ENCODE measurements around the gene PUS7.

Gene PUS7

DNA sequence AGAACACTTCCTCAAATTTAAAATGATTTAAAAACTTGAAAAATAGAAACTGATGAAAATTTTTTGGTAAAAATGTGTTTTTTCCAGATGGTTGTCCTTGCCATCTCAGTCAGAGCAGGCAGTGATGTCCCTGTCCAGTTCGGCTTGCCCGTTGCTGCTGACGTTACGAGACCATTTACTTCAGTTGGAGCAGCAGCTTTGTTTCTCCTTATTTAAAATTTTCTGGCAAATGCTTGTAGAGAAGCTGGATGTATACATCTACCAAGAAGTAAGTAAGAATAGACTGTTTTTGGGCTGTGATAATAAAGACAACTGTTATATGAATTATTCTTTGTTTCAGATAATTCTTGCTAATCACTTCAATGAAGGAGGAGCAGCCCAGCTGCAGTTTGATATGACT, 43.1 kb upstream of the PUS7 start:
- Histone ChIP-seq H3F3A (ENCODE audit: insufficient read depth) (peaks cover 3% of the 10 kb centered on the region; the same call in 1 of the 2 replicates), H3K27me3 (ENCODE audit: low read length) (no peaks in the 10 kb centered on the region), H3K9me2 (replicated peaks; ENCODE audit: insufficient read depth, low read length) (no peaks in the 10 kb centered on the region), H4K20me1 (ENCODE audit: low read depth, low read length) (no peaks in the 10 kb centered on the region), H3K4me2 (ENCODE audit: low read depth, low read length, poor library complexity, severe bottlenecking) (no peak overlapping the region), H3K9me3 (ENCODE audit: insufficient read depth, low read length) (no peaks in the 10 kb centered on the region), H3K4me3 (ENCODE audit: insufficient read depth, low read length, poor library complexity, severe bottlenecking) (no peak overlapping the region), H3K36me3 (ENCODE audit: low read length) (peaks cover 33% of the 10 kb centered on the region; the same call in 1 of the 2 replicates), H3K27ac (ENCODE audit: low read depth, low read length) (no peak overlapping the region), H3K9ac (ENCODE audit: low read length) (no peak overlapping the region), H2AFZ (ENCODE audit: low read depth, low read length, severe bottlenecking) (no peak overlapping the region), H3K79me2 (ENCODE audit: insufficient read depth, low read length) (no peaks in the 10 kb centered on the region)
- no peak for TF ChIP-seq EZH2phosphoT487 (conservative IDR thresholded peaks at IDR 0.05; ENCODE audit: low read length)
- TF ChIP-seq, protein P1, sequence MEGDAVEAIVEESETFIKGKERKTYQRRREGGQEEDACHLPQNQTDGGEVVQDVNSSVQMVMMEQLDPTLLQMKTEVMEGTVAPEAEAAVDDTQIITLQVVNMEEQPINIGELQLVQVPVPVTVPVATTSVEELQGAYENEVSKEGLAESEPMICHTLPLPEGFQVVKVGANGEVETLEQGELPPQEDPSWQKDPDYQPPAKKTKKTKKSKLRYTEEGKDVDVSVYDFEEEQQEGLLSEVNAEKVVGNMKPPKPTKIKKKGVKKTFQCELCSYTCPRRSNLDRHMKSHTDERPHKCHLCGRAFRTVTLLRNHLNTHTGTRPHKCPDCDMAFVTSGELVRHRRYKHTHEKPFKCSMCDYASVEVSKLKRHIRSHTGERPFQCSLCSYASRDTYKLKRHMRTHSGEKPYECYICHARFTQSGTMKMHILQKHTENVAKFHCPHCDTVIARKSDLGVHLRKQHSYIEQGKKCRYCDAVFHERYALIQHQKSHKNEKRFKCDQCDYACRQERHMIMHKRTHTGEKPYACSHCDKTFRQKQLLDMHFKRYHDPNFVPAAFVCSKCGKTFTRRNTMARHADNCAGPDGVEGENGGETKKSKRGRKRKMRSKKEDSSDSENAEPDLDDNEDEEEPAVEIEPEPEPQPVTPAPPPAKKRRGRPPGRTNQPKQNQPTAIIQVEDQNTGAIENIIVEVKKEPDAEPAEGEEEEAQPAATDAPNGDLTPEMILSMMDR (IDR thresholded peaks at IDR 0.05; ENCODE audit: insufficient read depth, low read length, poor library complexity, severe bottlenecking) = no peak

- H3K36me3 ChIP-seq (ENCODE audit: low read length) = peaks cover 26% of the 10 kb centered on the region
- TF ChIP-seq, protein P1 (IDR thresholded peaks at IDR 0.05; ENCODE audit: insufficient read depth, low read length, poor library complexity, severe bottlenecking) = no peak
- no peak for TF ChIP-seq EZH2phosphoT487 (conservative IDR thresholded peaks at IDR 0.05; ENCODE audit: low read length)
- no peaks in the 10 kb centered on the region for H3K27me3 ChIP-seq (ENCODE audit: low read length)
Observed at GRCh38 chr7:105559926-105560325, 37.9 kb upstream of the PUS7 start.

GRCh38 chr7:105538339-105538738, 16.3 kb upstream of the PUS7 start:
- peaks cover 19% of the 10 kb centered on the region for H3K36me3 ChIP-seq (ENCODE audit: low read length)

More at GRCh38 chr7:105559926-105560325, 37.9 kb upstream of the PUS7 start:
- Histone ChIP-seq H3K9me2 (replicated peaks; ENCODE audit: insufficient read depth, low read length) (no peaks in the 10 kb centered on the region), H3K79me2 (ENCODE audit: insufficient read depth, low read length) (no peaks in the 10 kb centered on the region), H3K9ac (ENCODE audit: low read length) (no peak overlapping the region), H3K9me3 (ENCODE audit: insufficient read depth, low read length) (no peaks in the 10 kb centered on the region), H4K20me1 (ENCODE audit: low read depth, low read length) (no peaks in the 10 kb centered on the region), H2AFZ (ENCODE audit: low read depth, low read length, severe bottlenecking) (no peak overlapping the region), H3K27ac (ENCODE audit: low read depth, low read length) (no peak overlapping the region), H3F3A (ENCODE audit: insufficient read depth) (peaks cover 4% of the 10 kb centered on the region; the same call in 1 of the 2 replicates), H3K4me3 (ENCODE audit: insufficient read depth, low read length, poor library complexity, severe bottlenecking) (no peak overlapping the region), H3K4me2 (ENCODE audit: low read depth, low read length, poor library complexity, severe bottlenecking) (no peak overlapping the region)

More at GRCh38 chr7:105538339-105538738, 16.3 kb upstream of the PUS7 start:
- H4K20me1 ChIP-seq (ENCODE audit: low read depth, low read length) = no peaks in the 10 kb centered on the region
- H3K79me2 ChIP-seq (ENCODE audit: insufficient read depth, low read length) = peaks cover 23% of the 10 kb centered on the region
- TF ChIP-seq, protein P1 (IDR thresholded peaks at IDR 0.05; ENCODE audit: insufficient read depth, low read length, poor library complexity, severe bottlenecking) = no peak
- TF ChIP-seq EZH2phosphoT487 (conservative IDR thresholded peaks at IDR 0.05; ENCODE audit: low read length) = no peak
- H3K27me3 ChIP-seq (ENCODE audit: low read length) = no peaks in the 10 kb centered on the region
- H3K9me2 ChIP-seq (replicated peaks; ENCODE audit: insufficient read depth, low read length) = no peaks in the 10 kb centered on the region
- H3K4me2 ChIP-seq (ENCODE audit: low read depth, low read length, poor library complexity, severe bottlenecking) = no peak overlapping the region
- H3F3A ChIP-seq (ENCODE audit: insufficient read depth) = peaks cover 2% of the 10 kb centered on the region; the same call in 1 of the 2 replicates
- H3K9ac ChIP-seq (ENCODE audit: low read length) = no peak overlapping the region
- no peak overlapping the region for H2AFZ ChIP-seq (ENCODE audit: low read depth, low read length, severe bottlenecking)
- H3K27ac ChIP-seq (ENCODE audit: low read depth, low read length) = no peak overlapping the region
- H3K9me3 ChIP-seq (ENCODE audit: insufficient read depth, low read length) = no peaks in the 10 kb centered on the region
- no peak overlapping the region for H3K4me3 ChIP-seq (ENCODE audit: insufficient read depth, low read length, poor library complexity, severe bottlenecking)

Data from SU-DHL-6 (cell line).